AG04450 (cell line): ENCODE results near the gene BABAM2. TPM values are rescaled to one million over a fixed set of nuclear protein-coding genes. Genes with fewer than 3 reads are reported as not detected.

Experiments used
- CTCF ChIA-PET: fragments of 300-600, 350-600 bp; formaldehyde crosslinking; extraction: SDS; loops from one replicate; lab custom pipeline; 2022; ENCODE audit warnings: antibody characterized with exemption, inconsistent platforms; lab: Charles Lee
- POLR2A ChIA-PET: fragments of 350-600 bp; formaldehyde crosslinking; extraction: SDS; loops from one replicate; lab custom pipeline; 2021; ENCODE audit warnings: antibody characterized with exemption, inconsistent platforms; lab: Yijun Ruan, JAX
- DNase-seq: peaks from one replicate; pipeline ENCODE4 v3.0.0-alpha.2; 2011; ENCODE audit warnings: low read depth, low spot score
- H3K27ac ChIP-seq: one replicate; pipeline ENCODE4 v1.5.1; 2012; ENCODE audit warnings: low read depth, low read length, control low read depth
- H3K27me3 ChIP-seq: one replicate; pipeline ENCODE4 v1.6.0; 2012; ENCODE audit warnings: low read length; ENCODE audit not compliant: control insufficient read depth, insufficient read depth
- H3K4me3 ChIP-seq: 2 replicates; pipeline ENCODE4 v1.5.1; 2011; ENCODE audit warnings: mild to moderate bottlenecking, low read depth, low read length, control low read depth
- H3K9me3 ChIP-seq: 2 replicates; pipeline ENCODE4 v1.5.1; 2012; ENCODE audit warnings: low read length; ENCODE audit not compliant: control insufficient read depth, insufficient read depth
- polyA plus RNA-seq: library from polyadenylated mRNA; depleted of rRNA; stranded (reverse); fragments of >200 nt; gene quantifications from 2 replicates; pipeline ENCODE4 v1.2.3, GENCODE V29; 2011
- TF ChIP-seq, protein P1 (sequence below): IDR thresholded peaks from 2 replicates; pipeline ENCODE4 v1.5.1; 2011; ENCODE audit warnings: low read depth, low read length, control low read depth, inconsistent platforms

BABAM2 gene
- polyA plus RNA-seq, 1 experiment, result 44.5 TPM

DNA sequence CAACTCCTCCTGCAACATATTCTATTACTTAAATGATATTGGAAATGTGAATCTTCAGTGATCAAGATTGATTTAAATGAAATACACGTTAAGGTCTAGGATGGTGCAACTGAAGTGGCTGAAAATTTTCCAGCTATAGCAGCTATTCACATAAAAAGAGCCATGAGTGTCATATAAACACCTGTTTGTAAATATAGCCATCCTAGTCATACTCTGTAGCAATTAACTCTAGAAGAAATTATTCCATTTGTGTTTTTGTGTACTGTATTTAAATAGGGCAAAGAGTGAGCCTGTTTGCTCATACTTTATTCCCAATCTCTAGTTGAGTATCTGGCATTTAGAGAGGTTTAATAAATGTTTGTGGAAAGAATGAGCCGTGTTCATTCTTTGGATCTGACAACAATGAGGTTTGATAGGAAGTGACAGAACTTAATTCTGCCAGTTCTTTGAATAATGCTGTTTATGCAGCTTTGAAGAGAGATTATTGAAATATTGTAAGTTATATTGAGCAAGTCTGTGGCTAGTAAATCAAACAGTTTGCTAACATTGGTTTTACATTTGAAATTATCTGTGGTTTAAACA, 49.7 kb downstream of the BABAM2 start:
- Histone ChIP-seq H3K9me3 (no peaks in the 10 kb centered on the region), H3K27me3 (no peaks in the 10 kb centered on the region), H3K4me3 (no peak overlapping the region), H3K27ac (no peak overlapping the region)
- ChIA-PET POLR2A (no interaction called here), CTCF (no interaction called here)
- no peak for DNase-seq
- TF ChIP-seq, protein P1, sequence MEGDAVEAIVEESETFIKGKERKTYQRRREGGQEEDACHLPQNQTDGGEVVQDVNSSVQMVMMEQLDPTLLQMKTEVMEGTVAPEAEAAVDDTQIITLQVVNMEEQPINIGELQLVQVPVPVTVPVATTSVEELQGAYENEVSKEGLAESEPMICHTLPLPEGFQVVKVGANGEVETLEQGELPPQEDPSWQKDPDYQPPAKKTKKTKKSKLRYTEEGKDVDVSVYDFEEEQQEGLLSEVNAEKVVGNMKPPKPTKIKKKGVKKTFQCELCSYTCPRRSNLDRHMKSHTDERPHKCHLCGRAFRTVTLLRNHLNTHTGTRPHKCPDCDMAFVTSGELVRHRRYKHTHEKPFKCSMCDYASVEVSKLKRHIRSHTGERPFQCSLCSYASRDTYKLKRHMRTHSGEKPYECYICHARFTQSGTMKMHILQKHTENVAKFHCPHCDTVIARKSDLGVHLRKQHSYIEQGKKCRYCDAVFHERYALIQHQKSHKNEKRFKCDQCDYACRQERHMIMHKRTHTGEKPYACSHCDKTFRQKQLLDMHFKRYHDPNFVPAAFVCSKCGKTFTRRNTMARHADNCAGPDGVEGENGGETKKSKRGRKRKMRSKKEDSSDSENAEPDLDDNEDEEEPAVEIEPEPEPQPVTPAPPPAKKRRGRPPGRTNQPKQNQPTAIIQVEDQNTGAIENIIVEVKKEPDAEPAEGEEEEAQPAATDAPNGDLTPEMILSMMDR, result no peak

DNA sequence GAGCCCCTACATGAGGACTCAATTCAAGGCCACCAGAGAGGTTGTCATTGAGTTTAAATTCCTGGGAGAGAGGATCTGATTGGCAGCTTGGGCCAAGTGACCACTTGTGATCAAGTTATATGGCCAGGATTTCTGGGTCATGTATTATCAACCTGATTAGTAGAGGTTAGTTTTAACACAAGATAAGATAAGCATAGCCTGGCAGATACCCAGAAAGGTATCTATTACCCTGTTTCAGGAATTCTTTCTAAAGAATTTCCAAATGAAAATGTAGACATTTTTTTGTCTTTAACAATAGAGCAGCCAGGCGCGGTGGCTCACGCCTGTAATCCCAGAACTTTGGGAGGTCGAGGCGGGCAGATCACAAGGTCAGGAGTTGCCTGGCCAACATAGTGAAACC, 50.5 kb downstream of the BABAM2 start:
- no peak for DNase-seq
- no peak overlapping the region for H3K27ac ChIP-seq
- H3K9me3 ChIP-seq, result no peaks in the 10 kb centered on the region
- ChIA-PET POLR2A (no interaction called here), CTCF (no interaction called here)
- no peak overlapping the region for H3K4me3 ChIP-seq
- TF ChIP-seq, protein P1, result no peak
- no peaks in the 10 kb centered on the region for H3K27me3 ChIP-seq

DNA sequence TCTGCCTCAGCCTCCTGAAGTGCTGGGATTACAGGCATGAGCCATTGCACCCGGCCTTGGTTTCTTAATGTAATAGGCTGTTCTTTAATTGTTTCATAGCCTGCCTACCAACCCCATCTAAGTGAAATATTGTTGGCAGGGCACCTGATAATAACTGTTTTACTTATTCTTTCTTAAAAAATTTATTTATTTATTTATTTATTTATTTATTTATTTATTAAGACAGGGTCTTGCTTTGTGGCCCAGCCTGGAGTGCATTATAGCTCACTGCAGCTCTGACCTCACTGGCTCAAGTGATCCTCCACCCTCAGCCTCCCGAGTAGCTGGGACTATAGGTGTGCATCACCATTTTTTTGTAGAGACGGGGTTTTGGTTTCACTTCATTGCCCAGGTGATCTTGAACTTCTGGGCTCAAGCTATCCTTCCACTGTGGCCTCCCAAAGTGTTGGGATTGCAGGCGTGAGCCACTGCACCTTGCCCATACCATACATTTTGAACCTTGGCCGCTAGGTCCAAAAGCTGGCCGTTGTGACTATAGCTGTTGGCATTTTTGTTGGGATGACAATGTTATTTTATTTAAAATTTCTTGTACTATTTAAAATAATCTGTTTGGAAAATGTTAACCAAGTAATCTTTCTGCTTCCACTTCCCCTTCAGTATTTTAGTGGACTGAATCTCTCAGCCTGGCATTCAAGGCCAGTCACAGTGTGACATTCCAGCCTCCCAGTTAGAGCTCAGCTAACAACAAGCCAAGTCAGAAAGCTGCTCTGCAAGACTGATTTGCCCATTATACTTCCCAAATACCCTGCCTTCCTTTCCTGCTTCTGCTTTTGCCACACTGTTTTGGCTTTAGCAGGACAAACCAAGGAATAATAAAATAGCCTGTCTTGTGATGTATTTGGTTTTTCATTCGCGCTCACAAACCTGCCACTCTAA, 52.4 kb downstream of the BABAM2 start:
- TF ChIP-seq, protein P1, result no peak
- CTCF ChIA-PET, result no interaction called here
- no peak overlapping the region for H3K4me3 ChIP-seq
- H3K9me3 ChIP-seq, result no peaks in the 10 kb centered on the region
- POLR2A ChIA-PET, result no interaction called here
- H3K27ac ChIP-seq, result no peak overlapping the region
- H3K27me3 ChIP-seq, result no peaks in the 10 kb centered on the region
- no peak for DNase-seq

DNA sequence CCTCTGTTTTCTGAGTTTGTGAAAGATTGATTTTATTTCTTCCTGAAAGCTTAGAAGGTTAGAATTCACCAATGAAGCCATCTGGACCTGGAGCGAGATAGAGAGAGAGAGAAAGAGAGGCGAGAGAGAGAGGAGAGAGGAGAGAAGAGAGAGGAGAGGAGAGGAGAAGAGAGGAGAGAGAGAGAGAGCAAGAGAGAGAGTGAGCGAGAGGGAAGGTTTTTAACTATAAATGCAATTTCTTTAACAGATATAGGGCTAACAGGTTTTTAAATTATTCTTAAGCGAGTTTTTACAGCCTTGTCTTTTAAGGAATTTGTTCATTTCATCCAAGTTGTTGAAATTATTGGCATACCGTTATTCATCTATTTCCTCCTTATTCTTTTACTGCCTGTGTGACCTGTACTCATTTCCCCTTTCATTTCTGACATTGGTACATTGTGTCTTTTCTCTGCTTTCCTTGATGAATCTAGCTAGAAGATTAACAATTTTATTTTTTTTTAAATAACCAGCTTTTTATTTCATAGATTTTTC, 56.1 kb downstream of the BABAM2 start:
- TF ChIP-seq, protein P1, result no peak
- POLR2A ChIA-PET, result no interaction called here
- DNase-seq, result no peak

DNA sequence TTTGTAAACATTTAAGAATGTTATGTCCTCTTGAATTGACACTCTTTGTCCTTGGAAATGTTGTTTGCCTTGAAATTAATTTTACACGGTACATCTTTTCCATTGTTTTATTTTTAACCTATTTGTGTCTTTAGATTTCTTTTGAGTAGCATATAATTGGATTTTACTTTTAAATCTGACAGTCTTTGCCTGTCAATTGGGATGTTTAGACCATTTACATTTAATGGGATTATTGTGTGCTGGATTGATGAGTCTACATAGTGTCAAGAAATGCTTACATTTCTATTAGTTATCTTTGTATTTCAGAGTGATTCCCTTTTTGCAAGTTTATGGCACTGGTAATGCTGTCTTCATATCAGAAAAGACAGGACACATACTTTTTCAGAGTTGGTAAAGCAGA, 61.5 kb downstream of the BABAM2 start:
- H3K27me3 ChIP-seq, result no peaks in the 10 kb centered on the region
- no peak overlapping the region for H3K27ac ChIP-seq
- CTCF ChIA-PET, result no interaction called here
- no peaks in the 10 kb centered on the region for H3K9me3 ChIP-seq
- TF ChIP-seq, protein P1, result no peak
- POLR2A ChIA-PET, result no interaction called here
- H3K4me3 ChIP-seq, result no peak overlapping the region
- no peak for DNase-seq

More for the DNA sequence above, 56.1 kb downstream of the BABAM2 start:
- CTCF ChIA-PET, result no interaction called here
- Histone ChIP-seq H3K27me3 (no peaks in the 10 kb centered on the region), H3K27ac (no peak overlapping the region), H3K4me3 (no peak overlapping the region), H3K9me3 (no peaks in the 10 kb centered on the region)
